Measurements from ENCODE around the gene ATAD1.

- no peak for TF ChIP-seq TCF4 (CRISPR knock-in tag; IDR thresholded peaks at IDR 0.05; ENCODE audit: borderline replicate concordance)
- no peak for TF ChIP-seq ZNF70 (CRISPR knock-in tag; IDR thresholded peaks at IDR 0.05)
Observed at GRCh38 chr10:87865241-87865881, 47.3 kb upstream of the ATAD1 start.

Data from SK-N-SH treated with all-trans-retinoic acid at 6 μM for 48 hours (cell line).